Neural cell (in vitro differentiated cells): ENCODE data around the gene TSC22D3. TPM values are rescaled to one million over a fixed set of nuclear protein-coding genes. Genes with fewer than 3 reads are reported as not detected.

ENCODE experiments used
- H2AFZ ChIP-seq: fragments of 200-600, 300-800 bp; sonication (generic), shearing (Covaris generic); 2 replicates; pipeline ENCODE4 v1.6.0; 2014; ENCODE audit warnings: low read depth, mild to moderate bottlenecking, antibody characterized with exemption, low read length, moderate library complexity
- H3F3A ChIP-seq: fragments of 200-600 bp; shearing (Covaris generic); 2 replicates; pipeline ENCODE4 v1.6.1; 2016; ENCODE audit warnings: mild to moderate bottlenecking, moderate library complexity, mixed read lengths, antibody characterized with exemption, low read length; ENCODE audit not compliant: insufficient read depth, poor library complexity, severe bottlenecking
- H3K27ac ChIP-seq: fragments of 200-600, 300-800 bp; sonication (generic), shearing (Covaris generic); 2 replicates; pipeline ENCODE4 v1.5.1; 2014; ENCODE audit warnings: mild to moderate bottlenecking, low read length, moderate library complexity
- H3K27me3 ChIP-seq: fragments of 300-800, 200-600 bp; sonication (generic), shearing (Covaris generic); 2 replicates; pipeline ENCODE4 v1.6.0; 2014; ENCODE audit warnings: mild to moderate bottlenecking, low read depth, low read length, moderate library complexity; ENCODE audit not compliant: insufficient read depth
- H3K36me3 ChIP-seq: fragments of 300-800, 200-600 bp; sonication (generic), shearing (Covaris generic); 2 replicates; pipeline ENCODE4 v1.5.1; 2014; ENCODE audit warnings: mild to moderate bottlenecking, antibody characterized with exemption, low read length, moderate library complexity; ENCODE audit not compliant: insufficient read depth
- H3K4me2 ChIP-seq: fragments of 300-800, 200-600 bp; sonication (generic), shearing (Covaris generic); 2 replicates; pipeline ENCODE4 v1.6.0; 2014; ENCODE audit warnings: mild to moderate bottlenecking, low read length
- H3K4me3 ChIP-seq: fragments of 300-800, 200-600 bp; sonication (generic), shearing (Covaris generic); 2 replicates; pipeline ENCODE4 v1.5.1; 2014; ENCODE audit warnings: mild to moderate bottlenecking, low read length, moderate library complexity
- H3K79me2 ChIP-seq: fragments of 200-600 bp; shearing (Covaris generic); replicated peaks from 2 replicates; pipeline ENCODE4 v1.6.0; 2014; ENCODE audit warnings: mild to moderate bottlenecking, low read length, moderate library complexity; ENCODE audit not compliant: insufficient read depth
- H3K9ac ChIP-seq: fragments of 300-800, 200-600 bp; sonication (generic), shearing (Covaris generic); 2 replicates; pipeline ENCODE4 v1.6.1; 2016; ENCODE audit warnings: mild to moderate bottlenecking, low read length, mixed read lengths
- H3K9me2 ChIP-seq: fragments of 200-600 bp; shearing (Covaris generic); 2 replicates; pipeline ENCODE4 v1.6.1; 2016; ENCODE audit warnings: mild to moderate bottlenecking, low read length, mixed read lengths; ENCODE audit not compliant: insufficient read depth
- H3K9me3 ChIP-seq: fragments of 200-600, 300-800 bp; sonication (generic), shearing (Covaris generic); 2 replicates; pipeline ENCODE4 v1.6.1; 2016; ENCODE audit warnings: mild to moderate bottlenecking, mixed run types, low read length, moderate library complexity, mixed read lengths
- H4K20me1 ChIP-seq: fragments of 200-600 bp; shearing (Covaris generic); 2 replicates; pipeline ENCODE4 v1.6.1; 2016; ENCODE audit warnings: mild to moderate bottlenecking, mixed run types; ENCODE audit not compliant: insufficient read depth
- EP300 ChIP-seq: fragments of 450-650 bp; conservative IDR thresholded peaks from 2 replicates; pipeline ENCODE4 v1.6.1; 2014; ENCODE audit warnings: antibody characterized with exemption, mild to moderate bottlenecking, moderate library complexity; ENCODE audit not compliant: poor library complexity, severe bottlenecking
- EZH2 ChIP-seq: fragments of 200-600, 300-800 bp; shearing (Covaris generic), sonication (generic); IDR thresholded peaks from 2 replicates; pipeline ENCODE4 v1.6.1; 2014; ENCODE audit warnings: antibody characterized with exemption, low read length, borderline replicate concordance, mild to moderate bottlenecking; ENCODE audit not compliant: insufficient read depth, poor library complexity, severe bottlenecking
- MXI1 ChIP-seq: fragments of 450-650 bp; conservative IDR thresholded peaks from 2 replicates; pipeline ENCODE4 v1.6.1; 2014; ENCODE audit warnings: antibody characterized with exemption, mild to moderate bottlenecking; ENCODE audit not compliant: poor library complexity, severe bottlenecking
- POLR2AphosphoS5 ChIP-seq: IDR thresholded peaks from 2 replicates; pipeline ENCODE4 v1.6.1; 2012
- RAD21 ChIP-seq: fragments of 450-650 bp; conservative IDR thresholded peaks from 2 replicates; pipeline ENCODE4 v1.6.1; 2014; ENCODE audit warnings: antibody characterized with exemption, mild to moderate bottlenecking, moderate library complexity
- SMC3 ChIP-seq: fragments of 450-650 bp; conservative IDR thresholded peaks from 2 replicates; pipeline ENCODE4 v1.6.1; 2014; ENCODE audit warnings: antibody characterized with exemption, mild to moderate bottlenecking, moderate library complexity; ENCODE audit not compliant: poor library complexity
- TAF1 ChIP-seq: IDR thresholded peaks from 2 replicates; pipeline ENCODE4 v1.6.1; 2012; ENCODE audit warnings: low read depth
- polyA plus RNA-seq: library from polyadenylated mRNA; depleted of rRNA; stranded (reverse); fragments of >200 nt; gene quantifications from 2 replicates; pipeline ENCODE4 v1.2.3, GENCODE V29; 2014
- TF ChIP-seq, protein P1 (sequence below): IDR thresholded peaks from 2 replicates; pipeline ENCODE4 v1.6.1; 2012; ENCODE audit warnings: borderline replicate concordance
- TF ChIP-seq, protein P2 (sequence below): fragments of 450-650 bp; IDR thresholded peaks from 2 replicates; pipeline ENCODE4 v1.5.1; 2014; ENCODE audit warnings: antibody characterized with exemption, mild to moderate bottlenecking, moderate library complexity; ENCODE audit not compliant: poor library complexity, severe bottlenecking

The TSC22D3 gene
- polyA plus RNA-seq, 1 donor from 2014 or later, result 96.8 TPM

DNA sequence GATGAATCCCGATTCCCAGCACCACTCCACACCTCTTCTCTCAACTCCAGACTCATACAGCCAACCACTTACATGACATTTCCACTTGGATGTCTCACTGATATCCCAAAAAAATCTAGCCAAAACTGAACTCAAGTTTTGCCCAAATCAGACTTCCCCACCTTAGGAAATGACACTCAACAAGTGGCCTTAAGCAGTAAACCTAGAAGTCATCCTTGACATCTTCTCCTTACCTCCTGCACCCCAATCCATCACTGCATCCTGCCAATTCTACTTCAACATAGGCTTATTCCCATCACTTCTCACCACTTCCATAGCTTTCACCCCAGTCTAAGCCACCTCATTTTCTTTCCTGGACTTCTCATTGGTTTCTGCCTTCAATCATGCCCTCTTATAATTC is 108.2 kb downstream of the TSC22D3 start:
- no peak overlapping the region for H3K27ac ChIP-seq
- no peak for TF ChIP-seq TAF1
- TF ChIP-seq, protein P1, sequence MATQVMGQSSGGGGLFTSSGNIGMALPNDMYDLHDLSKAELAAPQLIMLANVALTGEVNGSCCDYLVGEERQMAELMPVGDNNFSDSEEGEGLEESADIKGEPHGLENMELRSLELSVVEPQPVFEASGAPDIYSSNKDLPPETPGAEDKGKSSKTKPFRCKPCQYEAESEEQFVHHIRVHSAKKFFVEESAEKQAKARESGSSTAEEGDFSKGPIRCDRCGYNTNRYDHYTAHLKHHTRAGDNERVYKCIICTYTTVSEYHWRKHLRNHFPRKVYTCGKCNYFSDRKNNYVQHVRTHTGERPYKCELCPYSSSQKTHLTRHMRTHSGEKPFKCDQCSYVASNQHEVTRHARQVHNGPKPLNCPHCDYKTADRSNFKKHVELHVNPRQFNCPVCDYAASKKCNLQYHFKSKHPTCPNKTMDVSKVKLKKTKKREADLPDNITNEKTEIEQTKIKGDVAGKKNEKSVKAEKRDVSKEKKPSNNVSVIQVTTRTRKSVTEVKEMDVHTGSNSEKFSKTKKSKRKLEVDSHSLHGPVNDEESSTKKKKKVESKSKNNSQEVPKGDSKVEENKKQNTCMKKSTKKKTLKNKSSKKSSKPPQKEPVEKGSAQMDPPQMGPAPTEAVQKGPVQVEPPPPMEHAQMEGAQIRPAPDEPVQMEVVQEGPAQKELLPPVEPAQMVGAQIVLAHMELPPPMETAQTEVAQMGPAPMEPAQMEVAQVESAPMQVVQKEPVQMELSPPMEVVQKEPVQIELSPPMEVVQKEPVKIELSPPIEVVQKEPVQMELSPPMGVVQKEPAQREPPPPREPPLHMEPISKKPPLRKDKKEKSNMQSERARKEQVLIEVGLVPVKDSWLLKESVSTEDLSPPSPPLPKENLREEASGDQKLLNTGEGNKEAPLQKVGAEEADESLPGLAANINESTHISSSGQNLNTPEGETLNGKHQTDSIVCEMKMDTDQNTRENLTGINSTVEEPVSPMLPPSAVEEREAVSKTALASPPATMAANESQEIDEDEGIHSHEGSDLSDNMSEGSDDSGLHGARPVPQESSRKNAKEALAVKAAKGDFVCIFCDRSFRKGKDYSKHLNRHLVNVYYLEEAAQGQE, result no peak
- TF ChIP-seq RAD21, result no peak
- TF ChIP-seq SMC3, result no peak
- no peak for TF ChIP-seq EZH2
- TF ChIP-seq, protein P2, sequence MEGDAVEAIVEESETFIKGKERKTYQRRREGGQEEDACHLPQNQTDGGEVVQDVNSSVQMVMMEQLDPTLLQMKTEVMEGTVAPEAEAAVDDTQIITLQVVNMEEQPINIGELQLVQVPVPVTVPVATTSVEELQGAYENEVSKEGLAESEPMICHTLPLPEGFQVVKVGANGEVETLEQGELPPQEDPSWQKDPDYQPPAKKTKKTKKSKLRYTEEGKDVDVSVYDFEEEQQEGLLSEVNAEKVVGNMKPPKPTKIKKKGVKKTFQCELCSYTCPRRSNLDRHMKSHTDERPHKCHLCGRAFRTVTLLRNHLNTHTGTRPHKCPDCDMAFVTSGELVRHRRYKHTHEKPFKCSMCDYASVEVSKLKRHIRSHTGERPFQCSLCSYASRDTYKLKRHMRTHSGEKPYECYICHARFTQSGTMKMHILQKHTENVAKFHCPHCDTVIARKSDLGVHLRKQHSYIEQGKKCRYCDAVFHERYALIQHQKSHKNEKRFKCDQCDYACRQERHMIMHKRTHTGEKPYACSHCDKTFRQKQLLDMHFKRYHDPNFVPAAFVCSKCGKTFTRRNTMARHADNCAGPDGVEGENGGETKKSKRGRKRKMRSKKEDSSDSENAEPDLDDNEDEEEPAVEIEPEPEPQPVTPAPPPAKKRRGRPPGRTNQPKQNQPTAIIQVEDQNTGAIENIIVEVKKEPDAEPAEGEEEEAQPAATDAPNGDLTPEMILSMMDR, result no peak
- no peaks in the 10 kb centered on the region for H4K20me1 ChIP-seq
- no peak overlapping the region for H2AFZ ChIP-seq
- no peaks in the 10 kb centered on the region for H3K9me2 ChIP-seq
- H3F3A ChIP-seq, result no peaks in the 10 kb centered on the region
- H3K27me3 ChIP-seq, result no peaks in the 10 kb centered on the region
- no peak overlapping the region for H3K4me2 ChIP-seq
- H3K9ac ChIP-seq, result no peak overlapping the region
- H3K4me3 ChIP-seq, result no peak overlapping the region
- H3K79me2 ChIP-seq, result no peaks in the 10 kb centered on the region
- H3K9me3 ChIP-seq, result no peaks in the 10 kb centered on the region
- no peaks in the 10 kb centered on the region for H3K36me3 ChIP-seq

DNA sequence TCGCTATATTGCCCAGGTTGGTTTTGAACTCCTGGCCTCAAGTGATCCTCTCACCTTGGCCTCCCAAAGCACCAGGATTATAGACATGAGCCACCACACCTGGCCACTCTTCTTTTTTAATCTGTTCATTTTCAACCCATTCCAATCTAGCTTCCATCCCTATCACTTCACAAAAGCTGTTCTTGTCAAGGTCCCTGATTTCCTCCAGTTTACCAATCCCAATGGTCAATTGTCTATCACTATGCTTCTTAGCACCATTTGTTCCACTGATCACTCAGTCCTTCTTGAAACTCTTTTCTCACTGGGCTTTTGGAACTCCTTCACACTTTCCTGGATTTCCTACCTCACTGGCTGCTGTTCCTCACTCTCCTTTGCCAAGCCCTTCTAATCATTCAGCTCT is 108.7 kb downstream of the TSC22D3 start:
- no peaks in the 10 kb centered on the region for H3K79me2 ChIP-seq
- H3K4me3 ChIP-seq, result no peak overlapping the region
- no peaks in the 10 kb centered on the region for H3K9me3 ChIP-seq
- H3K27me3 ChIP-seq, result no peaks in the 10 kb centered on the region
- H4K20me1 ChIP-seq, result no peaks in the 10 kb centered on the region
- no peaks in the 10 kb centered on the region for H3K9me2 ChIP-seq
- H3K27ac ChIP-seq, result no peak overlapping the region
- H3K4me2 ChIP-seq, result no peak overlapping the region
- no peak overlapping the region for H2AFZ ChIP-seq
- H3K9ac ChIP-seq, result no peak overlapping the region
- no peak for TF ChIP-seq TAF1
- no peak for TF ChIP-seq POLR2AphosphoS5
- TF ChIP-seq, protein P2, result no peak
- no peak for TF ChIP-seq EP300
- TF ChIP-seq, protein P1, result no peak
- no peak for TF ChIP-seq RAD21
- no peak for TF ChIP-seq MXI1
- no peak for TF ChIP-seq SMC3
- TF ChIP-seq EZH2, result no peak
- H3K36me3 ChIP-seq, result no peaks in the 10 kb centered on the region
- no peaks in the 10 kb centered on the region for H3F3A ChIP-seq
